Mammary epithelial cell (primary cell): Measurements from ENCODE around the gene LYPD6.

Source experiments
- CTCF ChIP-seq, 2 donors: IDR thresholded peaks in 1 of 2; conservative IDR thresholded peaks in 1 of 2; 2 replicates each; pipeline ENCODE4 v1.5.1; 2011 to 2012; ENCODE audit warnings: inconsistent platforms in 2 of 2, low read length in 2 of 2, mild to moderate bottlenecking in 2 of 2, control low read depth in 1 of 2, low read depth in 1 of 2; ENCODE audit not compliant: insufficient read depth in 1 of 2; ENCODE audit errors: extremely low read depth in 1 of 2
- EZH2 ChIP-seq: IDR thresholded peaks from 2 replicates; pipeline ENCODE4 v1.6.1; 2012; ENCODE audit warnings: low read length, inconsistent platforms, borderline replicate concordance

DNA sequence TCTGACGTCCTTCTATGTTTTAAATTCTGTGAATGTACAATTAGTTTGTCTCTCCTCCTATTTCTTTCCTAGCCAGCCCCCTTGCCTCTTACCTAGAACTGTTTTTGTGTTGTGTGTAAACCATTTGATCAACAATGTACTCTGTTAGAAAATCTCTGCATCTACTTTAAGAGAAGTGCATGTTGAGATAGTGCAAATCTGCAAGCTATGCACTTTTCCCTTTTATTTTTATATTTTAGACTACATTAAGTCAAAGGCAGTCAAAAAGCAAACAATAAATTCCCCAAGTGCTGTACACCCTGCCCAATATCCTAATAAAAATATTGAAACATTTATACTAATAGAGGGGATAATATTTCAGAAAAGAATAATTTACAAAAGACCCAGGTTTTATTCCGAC lies 13.7 kb downstream of the LYPD6 start:
- no peak for TF ChIP-seq CTCF (conservative IDR thresholded peaks at IDR 0.05 in 1 of 2, IDR thresholded peaks at IDR 0.05 in 1 of 2; ENCODE audit: extremely low read depth in 1 of 2, insufficient read depth in 1 of 2, low read depth in 1 of 2, low read length in 2 of 2)
- TF ChIP-seq EZH2: no peak
